WTC11 (cell line): ENCODE data around the gene ISLR. TPM values are rescaled to one million over a fixed set of nuclear protein-coding genes. Genes with fewer than 3 reads are reported as not detected.
A peak's percentile ranks its signal among the peaks of the same experiment; 100 is the strongest.

Source experiments
- ATAC-seq: fragments of 200-7000 bp; cut with Tn5 transposase; 2 replicates; pipeline ENCODE4 v1.10.0; 2021; ENCODE audit warnings: mild to moderate bottlenecking, moderate library complexity
- CTCF ChIA-PET: fragments of 300-600 bp; sonication (Branson Sonifier 250); formaldehyde crosslinking; loops from one replicate; lab custom pipeline; 2021; ENCODE audit warnings: antibody characterized with exemption; lab: Charles Lee
- POLR2A ChIA-PET: fragments of 350-600 bp; sonication (Branson Sonifier 250); formaldehyde crosslinking; loops from one replicate; lab custom pipeline; 2021; ENCODE audit warnings: antibody characterized with exemption; lab: Charles Lee
- DNase-seq: peaks from one replicate; pipeline ENCODE4 v3.0.0; 2021; ENCODE audit warnings: low spot score
- H3K27ac Mint-ChIP-seq: 2 replicates; pipeline ENCODE4 v1.8.0; 2021; ENCODE audit warnings: mixed read lengths
- H3K27me3 Mint-ChIP-seq: 2 replicates; pipeline ENCODE4 v1.8.0; 2021; ENCODE audit warnings: low read depth, mild to moderate bottlenecking, moderate library complexity, mixed read lengths
- H3K36me3 Mint-ChIP-seq: 2 replicates; pipeline ENCODE4 v1.8.0; 2021; ENCODE audit warnings: mixed read lengths
- H3K4me1 Mint-ChIP-seq: 2 replicates; pipeline ENCODE4 v1.8.0; 2022; ENCODE audit warnings: mixed read lengths
- H3K4me3 Mint-ChIP-seq: 2 replicates; pipeline ENCODE4 v1.8.0; 2021; ENCODE audit warnings: mild to moderate bottlenecking, moderate library complexity, mixed read lengths
- H3K9me3 Mint-ChIP-seq: 2 replicates; pipeline ENCODE4 v1.8.0; 2021; ENCODE audit warnings: mixed read lengths
- ATF2 ChIP-seq: sonication (generic); formaldehyde crosslinking; IDR thresholded peaks from 2 replicates; pipeline ENCODE4 v1.8.1; 2022; ENCODE audit warnings: low read depth, missing genetic modification reagents, borderline replicate concordance
- E2F1 ChIP-seq: sonication (generic); formaldehyde crosslinking; IDR thresholded peaks from 2 replicates; pipeline ENCODE4 v1.8.0; 2022; ENCODE audit warnings: mild to moderate bottlenecking, missing genetic modification reagents
- E2F5 ChIP-seq: sonication (generic); formaldehyde crosslinking; IDR thresholded peaks from 2 replicates; pipeline ENCODE4 v1.8.1; 2022; ENCODE audit warnings: mild to moderate bottlenecking, moderate library complexity, missing genetic modification reagents
- EMX1 ChIP-seq: fragments of 250-450 bp; sonication (Bioruptor Pico); IDR thresholded peaks from 2 replicates; pipeline ENCODE4 v1.8.0; 2021; ENCODE audit warnings: mild to moderate bottlenecking
- ERG ChIP-seq: fragments of 250-450 bp; sonication (Bioruptor Pico); IDR thresholded peaks from 2 replicates; pipeline ENCODE4 v1.8.0; 2021; ENCODE audit warnings: mild to moderate bottlenecking
- FOXP1 ChIP-seq: sonication (generic); formaldehyde crosslinking; IDR thresholded peaks from 2 replicates; pipeline ENCODE4 v1.8.0; 2022; ENCODE audit warnings: missing genetic modification reagents, mild to moderate bottlenecking, moderate library complexity, borderline replicate concordance
- HMGA2 ChIP-seq: fragments of 250-450 bp; sonication (Bioruptor Pico); IDR thresholded peaks from 2 replicates; pipeline ENCODE4 v1.4.0; 2021; ENCODE audit warnings: mild to moderate bottlenecking, moderate library complexity
- HMGXB4 ChIP-seq: sonication (generic); formaldehyde crosslinking; IDR thresholded peaks from 2 replicates; pipeline ENCODE4 v1.8.1; 2023; ENCODE audit warnings: mild to moderate bottlenecking, moderate library complexity, missing genetic modification reagents
- IRF2 ChIP-seq: sonication (generic); formaldehyde crosslinking; IDR thresholded peaks from 2 replicates; pipeline ENCODE4 v1.8.0; 2022; ENCODE audit warnings: low read depth, missing genetic modification reagents, borderline replicate concordance
- JUN ChIP-seq: sonication (generic); formaldehyde crosslinking; IDR thresholded peaks from 2 replicates; pipeline ENCODE4 v1.8.0; 2023; ENCODE audit warnings: mild to moderate bottlenecking, missing genetic modification reagents
- NFE2L1 ChIP-seq: sonication (generic); formaldehyde crosslinking; IDR thresholded peaks from 2 replicates; pipeline ENCODE4 v1.8.1; 2023; ENCODE audit warnings: missing genetic modification reagents
- NFYB ChIP-seq: sonication (generic); formaldehyde crosslinking; conservative IDR thresholded peaks from 2 replicates; pipeline ENCODE4 v1.8.0; 2022; ENCODE audit warnings: low read depth, missing genetic modification reagents
- RELA ChIP-seq: sonication (generic); formaldehyde crosslinking; IDR thresholded peaks from 2 replicates; pipeline ENCODE4 v1.8.1; 2022; ENCODE audit warnings: missing genetic modification reagents, mild to moderate bottlenecking, borderline replicate concordance
- SMAD4 ChIP-seq: sonication (generic); formaldehyde crosslinking; IDR thresholded peaks from 2 replicates; pipeline ENCODE4 v1.8.0; 2022; ENCODE audit warnings: mild to moderate bottlenecking, missing genetic modification reagents
- SOX15 ChIP-seq: fragments of 250-450 bp; sonication (Bioruptor Pico); IDR thresholded peaks from 2 replicates; pipeline ENCODE4 v1.9.0; 2021; ENCODE audit warnings: mild to moderate bottlenecking
- SP1 ChIP-seq: sonication (generic); formaldehyde crosslinking; conservative IDR thresholded peaks from 2 replicates; pipeline ENCODE4 v1.8.1; 2022; ENCODE audit warnings: missing genetic modification reagents
- TCF7 ChIP-seq: sonication (generic); formaldehyde crosslinking; IDR thresholded peaks from 2 replicates; pipeline ENCODE4 v1.8.0; 2022; ENCODE audit warnings: mild to moderate bottlenecking, low read depth, missing genetic modification reagents, moderate library complexity
- ZNF219 ChIP-seq: sonication (generic); formaldehyde crosslinking; IDR thresholded peaks from 2 replicates; pipeline ENCODE4 v1.8.0; 2023; ENCODE audit warnings: missing genetic modification reagents, mild to moderate bottlenecking, borderline replicate concordance
- ZNF232 ChIP-seq: sonication (generic); formaldehyde crosslinking; IDR thresholded peaks from 2 replicates; pipeline ENCODE4 v1.8.0; 2022; ENCODE audit warnings: mild to moderate bottlenecking, missing genetic modification reagents
- ZNF425 ChIP-seq: fragments of 250-450 bp; sonication (Bioruptor Pico); conservative IDR thresholded peaks from 2 replicates; pipeline ENCODE4 v1.9.0; 2021; ENCODE audit warnings: mild to moderate bottlenecking
- total RNA-seq: library from RNA; stranded (reverse); gene quantifications from 3 replicates; pipeline ENCODE4 v1.2.3, GENCODE V29; 2021
- TF ChIP-seq, protein P1 (sequence below): sonication (generic); formaldehyde crosslinking; conservative IDR thresholded peaks from 2 replicates; pipeline ENCODE4 v1.8.1; 2022; ENCODE audit warnings: mild to moderate bottlenecking, missing genetic modification reagents

ISLR gene
- total RNA-seq, 1 experiment from 2014 or later, result 0.63 TPM

DNA sequence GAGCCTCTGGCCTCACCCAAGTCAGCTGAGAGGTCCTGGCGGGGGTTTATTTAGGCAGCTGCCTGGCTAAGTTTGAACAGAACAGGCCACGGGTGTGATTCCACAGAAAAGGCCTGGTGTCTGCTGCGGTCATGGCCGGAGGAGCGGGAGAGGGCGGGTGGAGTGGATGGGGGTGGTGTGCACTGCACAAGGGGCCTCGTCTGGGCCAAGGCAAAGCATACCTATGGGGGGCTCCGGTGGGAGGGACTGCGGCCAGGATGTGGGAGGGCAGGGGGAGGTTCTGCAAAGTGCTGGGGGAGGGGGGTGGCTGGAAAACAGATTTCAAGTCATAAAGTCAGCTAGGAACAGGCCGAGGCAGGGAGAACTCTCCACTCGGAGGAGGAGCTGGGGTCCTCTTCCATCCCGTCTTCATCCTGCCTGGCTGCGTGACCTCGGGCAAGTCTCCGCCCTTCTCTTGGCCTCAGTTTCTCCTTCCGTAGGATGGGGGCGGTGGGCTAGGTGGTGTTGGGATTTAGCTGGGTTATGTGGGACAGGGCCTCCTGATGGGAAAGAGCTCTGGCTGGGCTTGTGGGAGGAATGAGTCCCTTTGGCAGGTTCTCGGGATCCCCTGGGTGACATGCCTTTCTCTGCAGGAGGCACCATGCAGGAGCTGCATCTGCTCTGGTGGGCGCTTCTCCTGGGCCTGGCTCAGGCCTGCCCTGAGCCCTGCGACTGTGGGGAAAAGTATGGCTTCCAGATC, 878 bp downstream of the ISLR start:
- DNase-seq (peak; percentile 17), ATAC-seq (no peak)
- POLR2A ChIA-PET, result interaction anchor here (1.2 to 1.3 kb wide), 2 partner anchors 25 to 28 kb away, joined by 3 read pairs; partner anchors contain the start of gene STRA6
- Mint-ChIP-seq H3K9me3 (no peaks in the 10 kb centered on the region), H3K27ac (no peak overlapping the region)
- TF ChIP-seq IRF2 (CRISPR knock-in tag) (no peak), SP1 (CRISPR knock-in tag) (0 out of 2 replicates have a peak, but pooled peaks have one; percentile 28)
- TF ChIP-seq, all 79 proteins: peak for 1
- Mint-ChIP-seq H3K4me3 (no peak overlapping the region), H3K4me1 (peaks cover 55% of the 10 kb centered on the region), H3K36me3 (no peaks in the 10 kb centered on the region), H3K27me3 (peaks cover 3% of the 10 kb centered on the region; the same call in 1 of the 2 replicates)
- CTCF ChIA-PET, result interaction anchor here (1.1 to 3.8 kb wide), 8 partner anchors 28 to 209 kb away, joined by 3 to 21 read pairs (median 5); partner anchors contain the start of gene STRA6

DNA sequence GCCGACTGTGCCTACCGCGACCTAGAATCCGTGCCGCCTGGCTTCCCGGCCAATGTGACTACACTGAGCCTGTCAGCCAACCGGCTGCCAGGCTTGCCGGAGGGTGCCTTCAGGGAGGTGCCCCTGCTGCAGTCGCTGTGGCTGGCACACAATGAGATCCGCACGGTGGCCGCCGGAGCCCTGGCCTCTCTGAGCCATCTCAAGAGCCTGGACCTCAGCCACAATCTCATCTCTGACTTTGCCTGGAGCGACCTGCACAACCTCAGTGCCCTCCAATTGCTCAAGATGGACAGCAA, 1.4 kb downstream of the ISLR start:
- H3K4me1 Mint-ChIP-seq, result peaks cover 55% of the 10 kb centered on the region
- TF ChIP-seq E2F5 (CRISPR knock-in tag) (no peak), ZNF219 (no peak), NFE2L1 (CRISPR knock-in tag) (no peak), HMGXB4 (CRISPR knock-in tag) (no peak), SOX15 (CRISPR knock-in tag) (no peak), NFYB (no peak), E2F1 (CRISPR knock-in tag) (no peak), ZNF425 (CRISPR knock-in tag) (no peak), ERG (no peak), ATF2 (CRISPR knock-in tag) (no peak), EMX1 (CRISPR knock-in tag) (no peak), TCF7 (CRISPR knock-in tag) (no peak), FOXP1 (no peak), ZNF232 (CRISPR knock-in tag) (no peak), SMAD4 (CRISPR knock-in tag) (no peak), HMGA2 (no peak), JUN (no peak), RELA (CRISPR knock-in tag) (no peak)
- TF ChIP-seq, protein P1, sequence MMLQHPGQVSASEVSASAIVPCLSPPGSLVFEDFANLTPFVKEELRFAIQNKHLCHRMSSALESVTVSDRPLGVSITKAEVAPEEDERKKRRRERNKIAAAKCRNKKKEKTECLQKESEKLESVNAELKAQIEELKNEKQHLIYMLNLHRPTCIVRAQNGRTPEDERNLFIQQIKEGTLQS (CRISPR knock-in tag), result no peak
- no peaks in the 10 kb centered on the region for H3K36me3 Mint-ChIP-seq
- POLR2A ChIA-PET, result interaction anchor here (1.2 kb wide), 1 partner anchor 24 kb away, joined by 3 read pairs; no protein-coding TSS in a partner anchor
- ATAC-seq, result no peak
- H3K9me3 Mint-ChIP-seq, result no peaks in the 10 kb centered on the region
- peak; percentile 8 for DNase-seq
- CTCF ChIA-PET, result interaction anchor here (0.7 to 3.8 kb wide), 7 partner anchors 28 to 209 kb away, joined by 3 to 21 read pairs (median 5); partner anchors contain the start of gene STRA6
- H3K4me3 Mint-ChIP-seq, result no peak overlapping the region
- H3K27me3 Mint-ChIP-seq, result peaks cover 3% of the 10 kb centered on the region; the same call in 1 of the 2 replicates
- H3K27ac Mint-ChIP-seq, result no peak overlapping the region
